WTC11 (cell line): ENCODE results near the gene PEBP1.

Experiments
- ATF3 ChIP-seq: sonication (generic); formaldehyde crosslinking; conservative IDR thresholded peaks from 2 replicates; pipeline ENCODE4 v1.8.1; 2022; ENCODE audit warnings: mild to moderate bottlenecking, missing genetic modification reagents
- ETV6 ChIP-seq: sonication (generic); formaldehyde crosslinking; IDR thresholded peaks from 2 replicates; pipeline ENCODE4 v1.8.1; 2022; ENCODE audit warnings: mild to moderate bottlenecking, missing genetic modification reagents
- IRF2 ChIP-seq: sonication (generic); formaldehyde crosslinking; IDR thresholded peaks from 2 replicates; pipeline ENCODE4 v1.8.0; 2022; ENCODE audit warnings: low read depth, missing genetic modification reagents, borderline replicate concordance
- NFATC4 ChIP-seq: fragments of 250-450 bp; sonication (Bioruptor Pico); IDR thresholded peaks from 2 replicates; pipeline ENCODE4 v1.9.0; 2021; ENCODE audit warnings: mild to moderate bottlenecking
- TCF7 ChIP-seq: sonication (generic); formaldehyde crosslinking; IDR thresholded peaks from 2 replicates; pipeline ENCODE4 v1.8.0; 2022; ENCODE audit warnings: mild to moderate bottlenecking, low read depth, missing genetic modification reagents, moderate library complexity
- TEAD4 ChIP-seq: sonication (generic); formaldehyde crosslinking; IDR thresholded peaks from 2 replicates; pipeline ENCODE4 v1.8.0; 2022; ENCODE audit warnings: mild to moderate bottlenecking, missing genetic modification reagents
- TF ChIP-seq, protein P1 (sequence below): fragments of 200-600 bp; IDR thresholded peaks from 2 replicates; pipeline ENCODE4 v1.8.0; 2022; ENCODE audit warnings: antibody characterized with exemption
- TF ChIP-seq, protein P2 (sequence below): sonication (generic); formaldehyde crosslinking; IDR thresholded peaks from 2 replicates; pipeline ENCODE4 v1.8.0; 2022; ENCODE audit warnings: mild to moderate bottlenecking, missing genetic modification reagents

GRCh38 chr12:118189741-118190191 lies 53.8 kb downstream of the PEBP1 start:
- TF ChIP-seq, protein P1, sequence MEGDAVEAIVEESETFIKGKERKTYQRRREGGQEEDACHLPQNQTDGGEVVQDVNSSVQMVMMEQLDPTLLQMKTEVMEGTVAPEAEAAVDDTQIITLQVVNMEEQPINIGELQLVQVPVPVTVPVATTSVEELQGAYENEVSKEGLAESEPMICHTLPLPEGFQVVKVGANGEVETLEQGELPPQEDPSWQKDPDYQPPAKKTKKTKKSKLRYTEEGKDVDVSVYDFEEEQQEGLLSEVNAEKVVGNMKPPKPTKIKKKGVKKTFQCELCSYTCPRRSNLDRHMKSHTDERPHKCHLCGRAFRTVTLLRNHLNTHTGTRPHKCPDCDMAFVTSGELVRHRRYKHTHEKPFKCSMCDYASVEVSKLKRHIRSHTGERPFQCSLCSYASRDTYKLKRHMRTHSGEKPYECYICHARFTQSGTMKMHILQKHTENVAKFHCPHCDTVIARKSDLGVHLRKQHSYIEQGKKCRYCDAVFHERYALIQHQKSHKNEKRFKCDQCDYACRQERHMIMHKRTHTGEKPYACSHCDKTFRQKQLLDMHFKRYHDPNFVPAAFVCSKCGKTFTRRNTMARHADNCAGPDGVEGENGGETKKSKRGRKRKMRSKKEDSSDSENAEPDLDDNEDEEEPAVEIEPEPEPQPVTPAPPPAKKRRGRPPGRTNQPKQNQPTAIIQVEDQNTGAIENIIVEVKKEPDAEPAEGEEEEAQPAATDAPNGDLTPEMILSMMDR = no peak
- no peak for TF ChIP-seq ATF3 (CRISPR knock-in tag)
- no peak for TF ChIP-seq TEAD4 (CRISPR knock-in tag)
- no peak for TF ChIP-seq TCF7 (CRISPR knock-in tag)
- TF ChIP-seq, protein P2, sequence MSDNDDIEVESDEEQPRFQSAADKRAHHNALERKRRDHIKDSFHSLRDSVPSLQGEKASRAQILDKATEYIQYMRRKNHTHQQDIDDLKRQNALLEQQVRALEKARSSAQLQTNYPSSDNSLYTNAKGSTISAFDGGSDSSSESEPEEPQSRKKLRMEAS (CRISPR knock-in tag) = no peak
- no peak for TF ChIP-seq IRF2 (CRISPR knock-in tag)
- TF ChIP-seq NFATC4 (CRISPR knock-in tag) = no peak
- no peak for TF ChIP-seq ETV6 (CRISPR knock-in tag)
